Activated T-cell treated with anti-CD3 and anti-CD28 coated beads, Interleukin-2, amount 50 U/mL, for 24 hours (primary cell): ENCODE measurements around the gene ANKRD24.
"Not testable (repeated sequence)": the region's sequence is repeated elsewhere in the genome, so short reads cannot be mapped to it uniquely, and the experiment has no call there.

Experiments
- DNase-seq: peaks from one replicate; pipeline ENCODE4 v3.0.0-alpha.2; 2020
- H3K27ac Mint-ChIP-seq: 2 replicates; pipeline ENCODE4 v1.8.0; 2020; ENCODE audit warnings: mild to moderate bottlenecking, mixed read lengths
- H3K27me3 Mint-ChIP-seq: 2 replicates; pipeline ENCODE4 v1.8.0; 2020; ENCODE audit warnings: mixed read lengths
- H3K36me3 Mint-ChIP-seq: 2 replicates; pipeline ENCODE4 v1.8.0; 2020; ENCODE audit warnings: low read depth, mixed read lengths
- H3K4me1 Mint-ChIP-seq: 2 replicates; pipeline ENCODE4 v1.8.0; 2020; ENCODE audit warnings: low read depth, mixed read lengths
- H3K4me3 Mint-ChIP-seq: 2 replicates; pipeline ENCODE4 v1.8.0; 2020; ENCODE audit warnings: mild to moderate bottlenecking, moderate library complexity, mixed read lengths
- H3K9me3 Mint-ChIP-seq: 2 replicates; pipeline ENCODE4 v1.8.0; 2020; ENCODE audit warnings: mixed read lengths

ANKRD24 gene

DNA sequence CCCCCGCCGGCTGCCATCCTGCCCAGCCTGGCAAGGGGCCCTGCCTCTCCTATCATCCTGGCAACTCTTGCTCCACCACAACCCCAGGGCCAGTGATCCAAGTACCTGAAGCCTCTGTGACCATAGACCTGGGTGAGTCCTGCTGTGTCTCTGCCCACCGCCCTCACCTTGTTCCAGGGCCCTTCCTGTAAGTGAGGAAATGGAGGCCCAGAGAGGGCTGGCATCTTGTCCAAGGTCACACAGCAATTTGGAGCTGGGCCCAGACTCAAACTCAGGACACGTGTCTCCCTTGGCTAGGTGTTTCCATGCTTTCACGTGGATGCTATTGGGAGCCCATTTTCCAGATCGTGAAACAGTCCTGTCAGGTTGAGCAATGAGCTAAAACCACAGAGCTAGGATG is 25.3 kb upstream of the ANKRD24 start:
- no peaks in the 10 kb centered on the region for H3K36me3 Mint-ChIP-seq
- no peaks in the 10 kb centered on the region for H3K4me1 Mint-ChIP-seq
- H3K27ac Mint-ChIP-seq = no peak overlapping the region
- H3K4me3 Mint-ChIP-seq = no peak overlapping the region
- no peaks in the 10 kb centered on the region for H3K9me3 Mint-ChIP-seq
- DNase-seq = no peak
- no peaks in the 10 kb centered on the region for H3K27me3 Mint-ChIP-seq

DNA sequence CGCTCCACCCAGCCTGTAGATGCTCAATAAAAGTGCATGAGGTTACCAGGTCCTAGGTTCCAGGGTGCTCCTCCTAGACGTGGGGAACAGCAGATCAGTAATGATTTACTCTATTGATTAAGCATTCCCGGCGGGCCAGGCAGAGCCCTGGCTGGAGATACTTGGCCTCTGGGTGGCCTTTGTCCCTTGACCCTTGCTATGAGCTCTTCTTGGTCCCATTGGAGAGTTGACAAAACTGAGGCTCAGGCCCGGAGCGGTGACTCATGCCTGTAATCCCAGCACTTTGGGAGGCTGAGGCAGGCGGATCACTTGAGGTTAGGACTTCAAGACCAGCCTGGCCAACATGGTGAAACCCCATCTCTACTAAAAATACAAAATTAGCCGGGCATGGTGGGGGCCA is 24.5 kb upstream of the ANKRD24 start:
- not testable (repeated sequence) for H3K36me3 Mint-ChIP-seq, H3K4me3 Mint-ChIP-seq, H3K9me3 Mint-ChIP-seq, H3K4me1 Mint-ChIP-seq, H3K27me3 Mint-ChIP-seq, H3K27ac Mint-ChIP-seq, DNase-seq

DNA sequence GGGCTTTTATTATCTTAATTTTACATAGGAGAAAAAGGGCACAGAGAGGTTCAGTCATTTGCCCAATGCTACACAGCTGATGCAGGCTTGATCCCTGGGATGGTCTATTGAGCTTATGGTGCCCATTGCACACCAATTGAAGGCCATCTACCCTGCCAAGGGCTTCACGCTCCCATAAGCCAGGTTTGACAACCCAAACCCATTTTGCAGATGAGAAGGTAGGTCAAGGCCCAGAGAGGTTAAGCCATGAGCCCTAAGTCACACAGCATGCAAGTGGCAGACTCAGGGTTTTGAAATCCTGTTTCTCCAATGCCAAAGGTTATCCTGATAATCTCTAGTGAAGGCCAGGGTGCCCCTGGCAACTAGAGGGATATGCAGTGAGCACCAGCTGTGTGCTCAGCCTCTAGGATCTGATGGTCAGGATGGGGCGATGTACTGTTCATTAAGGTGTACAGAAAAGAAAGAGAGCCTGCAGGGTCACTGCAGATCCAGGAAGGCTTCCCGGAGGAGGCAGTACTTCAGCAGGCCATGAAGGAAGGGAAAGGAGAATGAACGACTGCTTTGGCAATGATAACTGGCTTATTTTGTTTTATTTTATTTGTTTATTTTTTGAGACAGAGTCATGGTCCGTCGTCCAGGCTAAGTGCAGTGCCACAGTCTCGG is 20.9 kb upstream of the ANKRD24 start:
- H3K27me3 Mint-ChIP-seq = peaks cover 11% of the 10 kb centered on the region
- no peak for DNase-seq
- no peaks in the 10 kb centered on the region for H3K4me1 Mint-ChIP-seq
- H3K27ac Mint-ChIP-seq = no peak overlapping the region
- H3K36me3 Mint-ChIP-seq = no peaks in the 10 kb centered on the region
- no peaks in the 10 kb centered on the region for H3K9me3 Mint-ChIP-seq
- H3K4me3 Mint-ChIP-seq = no peak overlapping the region

DNA sequence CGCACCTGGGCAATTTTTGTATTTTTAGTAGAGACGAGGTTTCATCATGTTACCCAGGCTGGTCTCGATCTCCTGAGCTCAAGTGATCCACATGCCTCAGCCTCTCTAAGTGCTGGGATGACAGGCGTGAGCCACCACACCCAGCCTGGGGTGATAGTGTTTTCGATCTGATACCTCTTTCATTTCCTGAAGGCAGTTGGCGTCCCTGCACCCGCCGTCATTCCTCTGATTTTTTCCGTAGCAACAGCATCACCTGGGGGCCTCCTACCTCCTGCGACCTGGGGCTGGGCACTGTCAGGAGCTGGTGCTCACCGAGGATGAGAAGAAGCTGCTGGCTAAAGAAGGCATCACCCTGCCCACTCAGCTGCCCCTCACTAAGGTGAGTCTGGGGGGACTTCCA is 18.2 kb upstream of the ANKRD24 start:
- H3K9me3 Mint-ChIP-seq = no peaks in the 10 kb centered on the region
- no peak overlapping the region for H3K4me3 Mint-ChIP-seq
- no peaks in the 10 kb centered on the region for H3K36me3 Mint-ChIP-seq

DNA sequence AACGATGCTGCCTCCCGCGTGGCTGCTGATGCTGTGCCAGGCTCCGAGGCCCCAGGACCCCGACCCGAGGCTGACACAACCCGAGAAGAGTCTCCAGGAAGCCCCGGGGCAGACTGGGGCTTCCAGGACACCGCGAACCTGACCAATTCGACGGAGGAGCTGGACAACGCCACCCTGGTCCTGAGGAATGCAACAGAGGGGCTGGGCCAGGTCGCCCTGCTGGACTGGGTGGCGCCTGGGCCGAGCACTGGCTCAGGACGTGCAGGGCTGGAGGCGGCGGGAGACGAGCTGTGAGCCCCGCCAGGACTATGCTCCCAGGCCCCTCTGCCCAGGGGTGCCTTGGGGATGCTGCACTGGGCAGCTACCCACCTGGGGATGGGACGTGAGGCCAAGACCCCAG is 10.8 kb upstream of the ANKRD24 start:
- no peak overlapping the region for H3K4me3 Mint-ChIP-seq
- DNase-seq = no peak
- H3K36me3 Mint-ChIP-seq = peaks cover 15% of the 10 kb centered on the region
- peaks cover 40% of the 10 kb centered on the region for H3K27me3 Mint-ChIP-seq
- H3K9me3 Mint-ChIP-seq = no peaks in the 10 kb centered on the region
- H3K4me1 Mint-ChIP-seq = peaks cover 2% of the 10 kb centered on the region
- no peak overlapping the region for H3K27ac Mint-ChIP-seq

More for the DNA sequence above, 18.2 kb upstream of the ANKRD24 start:
- Mint-ChIP-seq H3K27ac (no peak overlapping the region), H3K27me3 (peaks cover 30% of the 10 kb centered on the region), H3K4me1 (no peaks in the 10 kb centered on the region)
- no peak for DNase-seq

DNA sequence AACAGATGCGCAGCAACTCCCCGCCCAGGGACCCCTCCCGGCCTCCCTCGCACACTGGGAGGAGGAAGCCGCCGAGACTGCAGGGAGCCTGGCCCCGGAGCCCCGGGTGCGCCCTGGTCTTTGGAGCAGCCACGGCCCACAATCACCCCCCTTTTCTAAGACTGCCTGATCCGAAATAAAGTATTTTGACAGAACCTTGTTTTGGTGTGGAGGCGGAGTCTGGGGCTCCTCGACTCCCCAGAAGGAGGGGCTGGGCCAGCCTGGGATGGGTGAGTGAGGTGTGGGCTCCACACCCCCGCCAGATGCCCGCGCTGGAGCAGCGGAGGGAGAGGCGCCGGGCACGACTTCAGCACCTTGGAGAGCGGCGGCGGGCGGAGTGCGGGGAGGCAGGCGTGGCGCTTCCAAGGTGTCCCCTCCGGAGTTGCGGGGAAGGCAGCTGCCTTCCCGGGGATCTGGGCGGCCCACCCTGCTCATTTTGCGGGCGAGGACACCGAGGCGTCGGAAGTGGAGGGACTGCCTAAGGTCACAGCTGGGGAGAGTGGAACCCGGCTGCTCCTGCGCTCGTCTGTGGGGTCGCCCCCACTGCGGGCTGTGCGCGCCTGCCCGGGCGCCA is 9.5 kb upstream of the ANKRD24 start:
- H3K4me1 Mint-ChIP-seq = peaks cover 2% of the 10 kb centered on the region
- no peaks in the 10 kb centered on the region for H3K9me3 Mint-ChIP-seq
- DNase-seq = peak; percentile 79
- H3K27ac Mint-ChIP-seq = no peak overlapping the region
- H3K36me3 Mint-ChIP-seq = peaks cover 20% of the 10 kb centered on the region
- H3K27me3 Mint-ChIP-seq = peaks cover 31% of the 10 kb centered on the region
- H3K4me3 Mint-ChIP-seq = no peak overlapping the region

DNA sequence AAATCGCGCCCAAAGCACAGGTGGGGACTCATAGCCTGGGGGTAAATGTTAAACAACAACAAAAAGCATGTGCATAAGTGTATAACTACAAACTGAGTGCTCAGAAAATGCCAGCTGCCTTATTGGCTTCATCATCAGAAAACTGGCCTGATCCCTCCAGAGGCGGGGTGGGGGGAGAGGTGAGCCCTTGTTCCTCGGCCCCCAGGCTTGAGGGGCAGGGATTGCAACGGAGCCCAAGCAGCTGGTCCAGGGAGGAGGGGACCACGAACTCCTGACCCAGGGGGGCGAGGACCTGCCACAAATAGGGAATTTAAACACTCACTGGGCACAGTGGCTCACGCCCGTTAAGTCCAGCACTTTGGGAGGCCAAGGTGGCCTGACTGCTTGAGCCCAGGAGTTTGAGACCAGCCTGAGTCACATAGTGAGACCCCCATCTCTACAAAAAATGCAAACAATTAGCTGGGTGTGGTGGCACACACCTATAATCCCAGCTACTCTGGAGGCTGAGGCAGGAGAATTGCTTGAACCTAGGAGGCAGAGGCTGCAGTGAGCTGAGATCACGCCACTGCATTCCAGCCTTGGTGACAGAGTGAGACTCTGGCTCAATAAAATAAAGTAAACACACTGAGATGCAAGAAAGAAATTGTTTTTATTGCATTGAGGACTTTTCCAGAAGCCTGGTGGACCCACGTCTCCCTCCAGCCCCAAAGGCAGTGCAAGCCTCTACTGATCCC is 8.8 kb upstream of the ANKRD24 start:
- Mint-ChIP-seq H3K27ac (no peak overlapping the region), H3K4me3 (no peak overlapping the region), H3K36me3 (peaks cover 25% of the 10 kb centered on the region), H3K4me1 (peaks cover 2% of the 10 kb centered on the region), H3K9me3 (no peaks in the 10 kb centered on the region), H3K27me3 (peaks cover 25% of the 10 kb centered on the region)
- no peak for DNase-seq

DNA sequence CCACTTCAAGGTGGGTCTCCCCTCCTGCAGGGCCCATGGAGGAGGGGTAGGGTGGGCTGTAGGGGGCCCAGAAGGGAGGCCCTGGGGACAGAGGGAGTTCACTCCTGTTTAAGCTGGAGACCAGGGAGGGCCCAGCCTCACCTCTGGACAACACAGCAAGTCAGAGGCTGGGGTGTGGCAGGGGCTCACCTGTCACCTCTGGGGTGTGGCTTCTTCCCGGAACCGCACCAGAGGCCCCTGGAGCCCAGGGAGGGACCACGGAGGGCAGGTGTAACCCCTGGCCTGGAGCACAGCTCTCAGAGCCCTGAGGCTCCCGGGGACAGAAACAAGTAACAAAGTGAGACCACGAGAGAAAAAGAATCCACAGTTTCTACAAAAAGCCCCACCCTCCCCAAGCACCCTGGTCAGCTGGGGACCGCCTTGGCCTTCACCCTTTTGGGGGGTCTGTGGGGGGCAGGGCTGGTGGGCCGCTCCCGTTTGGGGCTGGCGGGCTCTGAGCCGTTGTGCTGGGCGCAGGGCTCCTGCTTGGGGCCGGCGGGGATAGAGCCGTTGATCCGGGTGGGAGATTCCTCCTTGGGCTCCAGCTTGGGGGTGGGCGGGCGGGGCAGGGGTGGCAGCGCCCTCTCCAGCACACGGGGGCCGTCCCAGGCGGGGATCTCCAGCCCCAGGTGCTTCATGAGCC is 8.1 kb upstream of the ANKRD24 start:
- no peak overlapping the region for H3K27ac Mint-ChIP-seq
- peaks cover 32% of the 10 kb centered on the region for H3K36me3 Mint-ChIP-seq
- no peaks in the 10 kb centered on the region for H3K9me3 Mint-ChIP-seq
- peaks cover 3% of the 10 kb centered on the region for H3K4me1 Mint-ChIP-seq
- peaks cover 23% of the 10 kb centered on the region for H3K27me3 Mint-ChIP-seq
- H3K4me3 Mint-ChIP-seq = no peak overlapping the region
- no peak for DNase-seq

DNA sequence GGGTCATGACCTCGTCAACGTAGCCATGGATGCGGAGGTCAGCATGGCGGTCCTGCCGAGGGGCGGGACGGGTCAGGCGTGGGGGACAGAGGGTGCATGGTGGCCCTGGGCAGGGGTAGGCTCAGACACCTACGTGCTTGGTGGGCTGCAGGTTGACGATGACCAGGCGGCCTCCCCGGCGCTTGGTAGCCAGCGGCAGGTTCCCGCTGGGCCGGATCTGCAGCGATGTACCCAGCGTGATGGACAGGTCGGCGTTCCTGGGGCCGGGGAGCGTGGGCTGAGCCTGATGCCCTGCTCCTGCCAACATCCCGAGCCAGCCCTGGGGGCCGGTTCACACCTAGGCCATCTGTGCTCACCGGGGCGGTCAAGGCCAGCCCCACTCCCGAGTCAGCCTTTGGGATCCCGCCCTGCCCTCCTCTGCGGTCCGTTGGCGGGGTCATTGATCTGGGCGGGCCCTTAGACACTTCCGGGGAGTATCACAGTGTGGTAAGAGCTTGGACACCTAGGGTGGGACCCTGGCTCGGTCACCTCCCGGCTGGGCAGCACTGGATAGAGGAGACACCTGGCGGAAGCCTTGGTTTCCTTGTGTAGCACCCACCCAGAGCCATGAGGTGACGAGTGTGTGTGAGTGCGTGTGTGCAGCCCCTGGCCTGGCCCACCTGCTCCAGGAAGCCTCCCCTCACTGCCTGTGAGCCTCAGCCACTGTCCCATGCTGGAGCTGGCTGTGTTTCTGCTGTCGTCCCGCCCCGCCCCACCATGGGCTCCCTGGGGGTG is 7.4 kb upstream of the ANKRD24 start:
- H3K9me3 Mint-ChIP-seq = no peaks in the 10 kb centered on the region
- peaks cover 20% of the 10 kb centered on the region for H3K27me3 Mint-ChIP-seq
- no peak overlapping the region for H3K27ac Mint-ChIP-seq
- DNase-seq = no peak
- peaks cover 9% of the 10 kb centered on the region for H3K4me1 Mint-ChIP-seq
- H3K4me3 Mint-ChIP-seq = no peak overlapping the region
- peaks cover 39% of the 10 kb centered on the region for H3K36me3 Mint-ChIP-seq

DNA sequence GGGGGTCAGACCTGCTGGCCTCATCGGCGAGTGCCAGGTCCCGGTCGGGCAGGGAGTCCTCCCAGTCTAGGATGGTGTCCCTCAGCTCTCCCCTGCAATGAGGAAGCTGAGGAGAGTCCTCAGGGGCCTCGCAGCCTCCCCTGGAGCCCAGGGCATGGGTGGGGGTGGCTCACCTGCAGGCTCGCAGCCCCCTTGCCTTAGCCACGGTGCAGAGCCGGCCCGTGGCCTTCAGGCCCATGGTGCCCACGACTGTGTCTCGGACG is 6.9 kb upstream of the ANKRD24 start:
- H3K4me1 Mint-ChIP-seq = peaks cover 14% of the 10 kb centered on the region
- H3K9me3 Mint-ChIP-seq = no peaks in the 10 kb centered on the region
- peaks cover 42% of the 10 kb centered on the region for H3K36me3 Mint-ChIP-seq
- H3K4me3 Mint-ChIP-seq = no peak overlapping the region
- DNase-seq = no peak
- H3K27me3 Mint-ChIP-seq = peaks cover 20% of the 10 kb centered on the region
- H3K27ac Mint-ChIP-seq = no peak overlapping the region

DNA sequence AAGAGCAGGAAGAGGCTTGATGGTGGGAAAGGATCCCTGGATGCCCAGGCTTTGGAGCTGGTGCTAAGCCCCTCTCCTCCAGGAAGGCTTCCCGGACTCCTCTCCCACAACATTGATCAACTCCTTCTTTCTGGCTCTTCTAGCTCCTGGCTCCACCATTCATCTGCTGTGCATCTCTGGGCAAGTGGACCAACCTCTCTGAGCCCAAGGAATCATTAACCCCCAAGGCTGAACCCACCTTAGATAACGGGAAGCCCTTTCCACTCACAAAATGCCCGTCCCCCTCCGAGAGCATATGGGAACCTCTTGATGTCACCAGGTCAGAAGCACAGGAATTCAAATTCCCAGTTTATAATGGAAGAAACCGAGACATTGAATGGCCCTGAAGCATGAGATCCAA is 5.3 kb upstream of the ANKRD24 start:
- Mint-ChIP-seq H3K36me3 (peaks cover 50% of the 10 kb centered on the region), H3K4me3 (no peak overlapping the region), H3K27me3 (peaks cover 11% of the 10 kb centered on the region), H3K4me1 (peaks cover 24% of the 10 kb centered on the region), H3K27ac (no peak overlapping the region), H3K9me3 (no peaks in the 10 kb centered on the region)
- no peak for DNase-seq

DNA sequence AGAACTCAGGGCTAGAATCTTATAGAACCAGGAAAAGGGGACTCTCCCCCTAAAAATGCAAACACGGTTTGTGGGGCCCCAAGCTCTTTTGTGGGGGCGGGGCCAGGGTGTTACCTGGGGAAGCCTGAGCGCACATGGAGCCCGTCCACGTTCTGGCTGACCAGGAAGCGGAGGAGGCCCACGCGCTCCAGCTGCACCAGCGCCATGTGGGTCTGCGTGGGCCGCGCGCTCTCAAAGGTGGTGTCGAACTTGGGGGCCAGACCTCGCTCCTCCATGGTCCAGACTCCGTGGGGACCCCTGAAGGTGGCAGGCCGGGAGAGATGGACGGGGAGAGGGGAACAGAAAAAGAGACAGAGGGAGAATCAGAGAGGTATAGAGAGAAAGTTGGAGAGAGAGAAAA is 3.5 kb upstream of the ANKRD24 start:
- peaks cover 33% of the 10 kb centered on the region for H3K4me1 Mint-ChIP-seq

DNA sequence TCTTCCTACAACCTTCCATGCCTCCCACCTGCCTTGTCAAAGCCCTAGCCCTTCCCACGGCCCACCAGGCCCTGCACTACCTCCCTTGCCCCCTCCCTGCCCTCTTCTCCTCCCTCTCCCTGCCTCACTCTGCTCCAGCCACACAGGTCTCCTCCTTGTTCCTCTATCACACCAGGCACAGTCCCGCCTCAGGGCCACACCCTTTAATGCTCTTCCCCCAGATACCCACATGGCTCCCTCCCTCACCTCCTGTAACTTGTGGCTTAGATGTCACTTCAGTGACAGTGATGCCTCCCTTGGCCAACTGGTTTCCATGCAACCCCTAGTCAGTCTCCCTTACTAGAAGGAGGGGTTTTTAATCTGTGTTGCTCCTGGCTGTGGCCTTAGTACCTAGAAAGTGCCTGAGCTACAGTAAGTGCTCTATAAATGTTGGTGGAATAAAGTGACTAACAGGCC is 1.4 kb upstream of the ANKRD24 start:
- Mint-ChIP-seq H3K27ac (peak overlapping the region; percentile 72), H3K9me3 (no peaks in the 10 kb centered on the region), H3K27me3 (no peaks in the 10 kb centered on the region), H3K36me3 (peaks cover 45% of the 10 kb centered on the region), H3K4me1 (peaks cover 35% of the 10 kb centered on the region), H3K4me3 (peak overlapping the region; percentile 99)
- DNase-seq = no peak

More for the DNA sequence above, 3.5 kb upstream of the ANKRD24 start:
- no peak overlapping the region for H3K4me3 Mint-ChIP-seq
- no peaks in the 10 kb centered on the region for H3K9me3 Mint-ChIP-seq
- no peaks in the 10 kb centered on the region for H3K27me3 Mint-ChIP-seq
- H3K36me3 Mint-ChIP-seq = peaks cover 54% of the 10 kb centered on the region
- H3K27ac Mint-ChIP-seq = no peak overlapping the region
- no peak for DNase-seq

DNA sequence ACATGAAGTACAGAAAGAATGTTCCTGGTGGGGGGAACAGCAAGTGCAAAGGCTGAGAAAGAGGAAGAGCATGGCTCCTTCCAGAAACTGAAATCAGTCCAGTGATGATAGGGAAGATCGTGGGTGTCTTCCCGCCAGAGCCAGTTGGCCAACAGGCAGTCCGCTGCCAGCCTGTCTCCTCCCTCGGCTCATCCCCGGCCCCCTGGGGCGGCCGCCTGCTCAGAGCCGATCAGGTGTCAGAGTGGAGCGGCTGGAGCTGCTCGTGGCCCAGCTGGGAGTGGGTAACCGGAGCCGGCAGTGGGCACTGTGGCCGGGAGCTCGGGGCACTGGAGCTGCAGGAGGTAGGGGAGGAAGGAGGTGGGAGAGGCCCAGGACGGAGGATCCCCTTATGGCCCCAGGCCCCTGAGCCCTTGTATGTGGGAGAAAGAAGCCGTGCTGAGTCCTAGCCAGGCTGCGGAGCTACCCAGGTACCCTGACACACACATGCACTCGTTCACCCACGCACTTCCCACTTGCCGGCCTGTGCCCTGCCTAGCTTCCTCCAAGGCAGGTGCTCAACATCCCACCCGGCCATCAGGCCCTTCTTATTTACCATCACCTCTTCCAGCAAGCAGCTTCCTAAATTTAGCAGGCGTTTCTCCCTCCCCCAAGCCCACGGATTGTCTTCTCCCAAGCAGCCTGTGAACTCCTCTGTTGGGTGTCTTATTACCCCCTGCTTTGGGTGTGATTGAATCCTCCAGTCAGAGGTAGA is 1.7 kb downstream of the ANKRD24 start:
- Mint-ChIP-seq H3K9me3 (no peaks in the 10 kb centered on the region), H3K27ac (no peak overlapping the region), H3K4me3 (peak overlapping the region; percentile 99), H3K27me3 (no peaks in the 10 kb centered on the region), H3K4me1 (peaks cover 38% of the 10 kb centered on the region), H3K36me3 (peaks cover 24% of the 10 kb centered on the region)
- DNase-seq = no peak
